Measurements from ENCODE around the gene TMPRSS11D.

GRCh38 chr4:67877086-67877485 is 6.7 kb downstream of the TMPRSS11D start:
- TF ChIP-seq CTCF (IDR thresholded peaks at IDR 0.05) (no peak), POLR2A (IDR thresholded peaks at IDR 0.05) (no peak)

Data from esophagus squamous epithelium (tissue), 4 donors.